ELF-1 (cell line): ENCODE data around the gene NOC2L.
A peak's percentile ranks its signal among the peaks of the same experiment; 100 is the strongest.
"Not testable (repeated sequence)": the region's sequence is repeated elsewhere in the genome, so short reads cannot be mapped to it uniquely, and the experiment has no call there.

ENCODE experiments used
- DNase-seq: peaks from one replicate; pipeline ENCODE4 v3.0.0-alpha.2; 2016; ENCODE audit warnings: low read depth, low spot score

Gene NOC2L

DNA sequence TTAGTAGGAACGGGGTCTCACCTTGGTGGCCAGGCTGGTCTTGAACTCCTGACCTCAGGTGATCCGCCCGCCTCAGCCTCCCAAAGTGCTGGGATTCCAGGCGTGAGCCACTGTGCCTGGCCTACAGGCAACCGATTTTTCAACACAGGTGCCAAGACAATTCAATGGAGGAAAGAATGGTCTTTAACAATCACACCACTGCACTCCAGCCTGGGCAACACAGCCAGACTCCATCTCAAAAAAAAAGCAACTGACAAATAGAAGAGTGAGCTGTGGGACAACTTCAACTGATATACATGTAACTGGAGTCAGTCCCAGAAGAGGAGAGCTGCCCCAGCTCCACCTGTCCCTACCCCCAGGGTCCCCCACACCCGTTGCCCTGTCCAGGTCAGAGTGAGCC, 35.5 kb upstream of the NOC2L start:
- not testable (repeated sequence) for DNase-seq

DNA sequence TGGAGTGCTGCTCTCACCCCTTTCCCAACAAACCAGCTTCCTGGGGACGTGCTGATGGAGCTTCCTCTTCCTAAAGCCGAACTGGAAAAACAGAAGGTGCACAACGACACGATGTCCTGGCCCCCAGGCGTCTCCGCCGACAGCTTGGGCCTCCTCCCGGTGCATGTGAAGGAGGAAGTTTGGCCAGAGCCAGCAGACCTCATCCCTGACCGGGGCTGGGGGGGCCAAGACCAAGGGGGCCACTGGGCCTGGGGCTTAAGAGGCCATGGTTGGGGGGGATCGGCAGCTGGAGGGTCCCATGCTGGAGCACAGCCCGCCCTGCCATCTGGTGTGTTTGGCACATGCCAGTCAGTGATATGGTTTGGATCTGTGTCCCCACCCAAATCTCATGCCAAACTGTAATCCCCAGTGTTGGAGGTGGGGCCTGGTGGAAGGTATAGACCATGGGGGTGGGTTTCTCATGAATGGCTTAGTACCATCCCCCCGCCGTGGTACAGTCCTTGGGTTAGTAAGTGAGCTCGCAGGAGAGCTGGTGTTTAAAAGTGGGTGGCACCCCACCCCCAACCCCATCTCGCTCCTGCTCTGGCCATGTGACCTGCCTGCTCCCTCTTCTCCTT, 34.4 kb upstream of the NOC2L start:
- no peak for DNase-seq

DNA sequence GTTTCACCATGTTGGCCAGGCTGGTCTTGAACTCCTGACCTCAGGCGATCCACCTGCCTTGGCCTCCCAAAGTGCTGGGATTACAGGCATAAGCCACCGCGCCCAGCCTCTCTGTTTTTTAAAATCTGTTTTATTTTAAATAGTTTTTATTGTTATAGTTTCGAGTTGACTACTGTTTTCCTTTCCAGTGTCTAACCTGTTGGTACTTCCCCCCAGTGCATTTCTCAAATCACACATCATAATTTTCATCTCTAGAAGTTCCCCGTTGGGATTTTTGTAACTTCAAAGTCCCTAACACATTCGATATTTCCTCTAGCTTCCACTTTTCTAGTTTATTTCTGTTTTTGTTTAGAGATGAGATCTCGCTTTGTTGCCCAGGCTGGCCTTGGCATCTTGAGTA, 33.3 kb upstream of the NOC2L start:
- no peak for DNase-seq

DNA sequence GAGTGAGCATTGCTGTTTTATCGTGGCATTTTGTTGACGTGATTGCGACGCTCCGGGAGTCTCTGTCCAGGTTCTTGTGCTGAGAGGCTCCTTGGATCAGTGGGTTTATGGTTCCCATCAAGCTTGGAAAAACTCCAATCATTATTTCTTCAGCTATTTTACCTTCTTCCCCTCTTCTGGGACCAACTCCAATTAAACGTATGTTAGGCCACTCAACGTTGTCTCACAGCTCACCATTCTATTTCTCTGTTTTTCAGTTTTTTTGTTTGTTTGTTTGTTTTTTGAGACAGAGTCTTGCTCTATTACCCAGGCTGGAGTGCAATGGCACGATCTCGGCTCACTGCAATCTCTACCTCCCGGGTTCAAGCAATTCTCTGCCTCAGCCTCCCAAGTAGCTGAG, 32.8 kb upstream of the NOC2L start:
- DNase-seq, result no peak

DNA sequence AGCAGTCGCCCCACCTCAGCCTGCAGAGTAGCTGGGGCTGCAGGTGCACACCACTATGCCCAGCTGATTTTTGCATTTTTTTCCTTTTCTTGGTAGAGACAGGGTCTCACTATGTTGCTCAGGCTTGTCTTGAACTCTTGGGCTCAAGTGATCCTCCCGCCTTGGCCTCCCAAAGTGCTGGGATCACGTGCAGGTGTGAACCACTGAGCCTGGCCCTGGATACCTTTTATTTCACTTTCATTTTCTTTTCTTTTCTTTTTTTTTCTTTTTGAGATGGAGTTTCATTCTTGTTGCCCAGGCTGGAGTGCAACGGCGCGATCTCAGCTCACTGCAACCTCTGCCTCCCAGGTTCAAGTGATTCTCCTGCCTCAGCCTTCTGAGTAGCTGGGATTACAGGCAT, 32.2 kb upstream of the NOC2L start:
- DNase-seq, result not testable (repeated sequence)

DNA sequence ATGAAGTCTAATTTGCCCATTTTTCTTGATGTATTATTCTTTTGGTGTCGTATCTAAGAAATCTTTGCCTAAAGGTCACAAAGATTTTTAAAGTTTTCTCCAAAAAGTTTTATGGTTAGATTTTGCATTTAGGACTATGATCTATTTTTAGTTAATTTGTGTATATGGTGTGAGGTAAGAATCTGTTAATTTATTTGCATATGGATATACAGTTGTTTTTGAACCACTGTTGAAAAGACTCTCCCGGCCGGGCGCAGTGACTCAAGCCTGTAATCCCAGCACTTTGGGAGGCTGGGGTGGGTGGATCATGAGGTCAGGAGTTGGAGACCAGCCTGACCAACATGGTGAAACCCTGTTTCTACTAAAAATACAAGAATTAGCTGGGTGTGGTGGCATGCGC, 29.0 kb upstream of the NOC2L start:
- DNase-seq, result not testable (repeated sequence)

DNA sequence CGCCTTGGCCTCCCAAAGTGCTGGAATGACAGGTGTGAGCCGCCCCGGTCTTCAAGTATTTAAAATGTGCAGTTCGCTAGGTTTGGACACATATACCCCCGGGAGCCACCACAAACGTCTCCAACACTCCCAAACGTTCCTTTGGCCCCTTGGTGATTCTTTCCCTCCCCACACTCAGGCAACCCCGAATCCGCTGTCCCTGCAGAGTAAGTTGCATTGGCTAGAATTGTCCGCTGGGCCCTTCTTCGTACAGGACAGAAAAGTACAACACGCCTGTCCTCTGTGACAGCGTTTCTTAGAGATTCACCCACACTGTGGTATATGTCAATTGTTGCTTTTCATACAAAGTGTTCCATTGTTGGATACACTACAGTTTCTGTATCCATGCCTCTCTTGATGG, 26.1 kb upstream of the NOC2L start:
- DNase-seq, result no peak

DNA sequence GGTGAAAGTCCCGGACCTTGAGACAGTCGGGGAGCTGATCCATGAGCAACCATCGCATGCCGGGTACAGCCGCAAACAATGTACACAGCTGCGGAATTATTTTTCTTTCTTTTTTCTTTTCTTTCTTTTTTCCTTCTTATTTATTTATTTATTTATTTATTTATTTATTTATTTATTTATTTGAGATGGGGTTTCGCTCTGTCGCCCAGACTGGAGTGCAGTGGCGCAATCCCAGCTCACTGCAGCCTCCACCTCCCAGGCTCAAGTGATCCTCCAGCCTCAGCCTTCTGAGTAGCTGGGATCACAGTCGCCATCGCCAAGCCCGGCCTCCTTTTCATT, 25.4 kb upstream of the NOC2L start:
- no peak for DNase-seq

DNA sequence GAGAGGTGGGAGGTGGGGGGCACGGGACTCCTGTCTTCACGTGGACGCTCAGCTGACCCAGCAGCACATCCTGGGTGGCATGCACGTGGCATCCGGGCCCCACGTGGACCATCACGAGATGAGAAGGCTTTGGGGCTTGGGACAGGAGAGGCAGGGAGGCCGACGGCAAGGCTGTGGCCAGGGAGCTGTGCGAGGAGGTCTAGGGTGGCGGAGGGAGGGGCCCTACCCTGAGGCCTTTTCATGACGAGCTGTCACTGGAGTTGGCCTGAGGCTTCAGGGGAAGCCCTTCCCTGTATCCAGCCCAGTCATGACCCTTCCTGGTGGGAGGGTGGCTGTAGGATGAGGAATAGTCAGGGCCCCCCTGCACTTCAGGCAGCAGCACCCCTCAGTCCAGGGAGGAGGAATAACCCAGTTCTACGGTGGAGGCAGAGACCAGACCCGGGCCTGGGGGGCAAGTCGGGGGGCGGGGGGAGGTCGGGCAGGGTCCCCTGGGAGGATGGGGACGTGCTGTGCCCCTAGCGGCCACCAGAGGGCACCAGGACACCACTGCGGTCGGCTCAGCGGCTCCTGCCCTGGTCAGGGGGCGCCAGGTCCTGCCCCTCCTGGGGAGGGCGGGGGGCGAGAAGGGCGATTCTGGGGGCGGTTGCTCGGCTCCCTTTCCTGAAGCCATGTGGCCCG, 24.9 kb upstream of the NOC2L start:
- DNase-seq, result no peak

DNA sequence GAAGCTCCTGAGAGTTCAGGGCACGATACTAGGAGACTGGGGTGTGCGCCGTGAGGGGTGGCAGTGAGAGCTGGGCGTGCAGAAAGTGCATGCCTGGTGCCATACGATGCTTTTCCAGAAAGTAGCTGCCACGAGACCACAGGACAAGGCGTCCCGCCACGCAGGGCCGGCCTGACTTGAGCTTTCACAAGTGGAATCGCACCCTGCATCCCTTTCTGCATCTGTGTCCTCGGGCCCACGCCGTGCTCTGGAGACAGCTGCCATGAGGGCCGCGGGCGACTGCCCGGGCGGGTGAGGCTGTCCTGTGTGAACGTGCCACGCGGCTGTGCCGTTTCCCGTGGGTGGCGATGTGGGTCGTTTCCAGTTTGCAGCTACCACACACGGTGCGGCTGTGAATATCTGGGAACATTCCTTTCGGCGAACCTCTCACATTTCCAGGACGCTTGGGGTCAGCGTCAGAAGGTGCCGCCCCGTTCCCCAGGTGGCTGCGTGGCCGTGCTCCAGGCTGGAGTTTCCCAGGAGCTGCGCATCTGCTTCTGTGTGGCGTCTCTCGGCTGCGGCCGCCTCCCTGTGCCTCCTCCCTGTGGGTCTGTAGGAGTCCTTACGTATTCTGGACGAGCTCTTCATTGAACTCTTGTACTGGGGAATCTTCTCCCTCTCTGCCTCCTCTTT, 23.8 kb upstream of the NOC2L start:
- no peak for DNase-seq

DNA sequence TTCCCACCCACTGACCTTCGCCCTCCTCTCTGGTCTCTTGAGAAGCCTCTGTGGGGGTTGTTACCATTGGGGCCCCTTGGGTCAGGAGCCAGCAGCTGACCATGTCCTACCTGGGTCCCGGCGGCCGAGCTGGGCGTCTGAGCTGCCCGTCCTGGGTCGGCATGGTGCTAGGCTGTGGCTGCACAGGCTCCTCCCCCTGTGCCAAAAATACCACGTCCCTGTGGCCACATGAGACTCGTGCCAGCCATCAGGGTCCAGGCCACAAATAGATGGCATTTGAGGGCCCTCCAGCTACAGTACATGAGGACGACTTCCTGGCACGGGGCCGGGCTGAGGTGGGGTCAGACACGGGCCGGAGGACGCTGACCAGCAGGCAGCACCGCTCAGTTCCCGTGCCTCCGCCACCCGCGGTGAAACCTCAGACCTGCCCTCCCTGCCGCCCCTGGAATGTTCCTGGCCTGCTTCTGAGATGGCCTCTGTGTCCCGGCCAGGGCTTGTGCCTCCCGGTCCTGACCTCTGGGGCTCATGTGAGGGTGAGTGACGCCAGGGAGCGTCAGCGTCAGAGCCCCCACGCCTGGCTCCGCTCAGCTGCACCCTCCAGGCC, 23.0 kb upstream of the NOC2L start, which contains the start of gene PERM1:
Gene PERM1, minus strand, starts transcription at position 139 of the 604 bp plus-strand sequence. CDS start 1,064 bp downstream, outside the sequence.
- no peak for DNase-seq

DNA sequence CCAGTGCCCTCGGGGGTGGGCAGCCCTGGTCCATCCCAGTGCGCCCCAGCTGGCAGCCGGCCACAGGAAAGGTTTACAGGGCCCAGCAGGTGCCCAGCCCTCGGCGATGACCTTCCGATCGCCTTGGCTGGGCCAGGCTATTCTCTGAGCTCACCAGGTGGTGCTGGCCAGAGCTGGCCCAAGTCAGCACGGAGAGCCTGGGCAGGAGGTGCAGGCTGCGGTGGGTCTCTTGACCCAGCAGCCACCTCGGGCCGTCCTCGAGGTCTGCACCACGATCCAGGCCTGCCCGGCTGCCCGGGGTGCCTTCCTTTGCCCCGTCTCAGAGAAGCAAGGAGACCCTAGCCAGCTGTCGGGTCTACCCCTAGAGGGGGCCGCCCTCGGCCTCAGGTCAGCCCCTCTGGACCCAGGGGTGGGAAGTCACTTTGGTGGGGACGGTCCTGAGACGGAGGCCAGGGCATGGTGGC, 22.5 kb upstream of the NOC2L start:
- DNase-seq, result no peak

DNA sequence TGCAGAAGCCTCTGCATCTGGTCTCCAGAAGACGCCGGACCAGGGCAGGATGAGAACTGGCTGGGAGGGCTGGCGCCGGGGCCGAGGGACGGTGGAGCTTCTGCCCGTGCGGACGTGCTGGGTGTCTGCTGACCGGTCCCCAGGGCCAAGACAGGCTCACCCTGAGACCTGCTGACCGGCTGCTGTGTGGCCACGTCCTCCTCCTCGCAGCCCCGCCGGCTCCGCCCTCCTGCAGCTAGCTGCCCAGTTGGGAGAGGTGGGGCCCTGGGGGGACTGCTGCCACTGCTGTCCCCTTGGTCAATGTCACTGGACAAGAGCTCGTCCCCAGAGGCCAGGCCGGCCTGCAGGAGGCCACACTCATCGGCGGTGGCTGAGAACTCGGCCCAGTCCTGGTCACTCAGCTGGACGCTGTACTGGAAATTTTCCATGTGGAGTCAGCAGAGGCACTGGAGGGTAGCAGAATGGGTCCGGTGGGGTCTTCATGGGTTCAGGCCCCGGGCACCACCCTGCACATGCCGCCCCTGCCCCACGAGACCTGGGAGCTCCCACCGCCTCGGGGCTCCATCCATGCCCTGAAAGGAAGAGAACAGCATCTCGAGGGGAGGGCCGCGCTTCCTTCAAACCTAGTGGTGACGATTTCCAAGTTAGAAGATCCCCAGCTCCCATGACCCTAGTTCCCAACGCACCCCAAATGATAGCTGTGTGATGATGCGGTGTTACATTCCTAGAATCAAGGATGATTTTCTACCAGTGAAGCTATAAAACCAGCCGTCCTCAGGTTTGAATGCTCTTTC, 21.7 kb upstream of the NOC2L start:
- no peak for DNase-seq

DNA sequence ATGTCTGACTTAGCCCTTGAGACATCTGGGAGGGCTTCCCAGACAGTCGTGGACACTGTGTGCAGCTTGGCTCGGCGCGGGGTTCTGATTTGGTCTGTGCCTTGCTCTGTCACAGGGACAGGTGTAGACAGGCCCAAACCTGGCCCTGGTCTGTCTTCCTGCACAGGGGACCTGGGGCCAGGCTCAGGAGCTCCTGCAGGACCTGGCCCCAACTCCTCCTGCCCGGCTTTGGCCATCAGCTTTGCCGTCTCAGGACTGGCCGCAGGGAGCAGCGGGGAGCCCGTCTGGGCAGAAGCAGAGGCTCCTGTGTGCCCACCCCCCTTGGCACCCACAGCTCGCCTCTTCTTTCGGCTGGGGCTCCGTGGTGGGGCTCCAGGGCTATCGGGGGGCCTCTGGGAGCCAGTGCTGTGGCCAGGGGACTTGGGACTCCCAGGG, 21.1 kb upstream of the NOC2L start:
- no peak for DNase-seq

DNA sequence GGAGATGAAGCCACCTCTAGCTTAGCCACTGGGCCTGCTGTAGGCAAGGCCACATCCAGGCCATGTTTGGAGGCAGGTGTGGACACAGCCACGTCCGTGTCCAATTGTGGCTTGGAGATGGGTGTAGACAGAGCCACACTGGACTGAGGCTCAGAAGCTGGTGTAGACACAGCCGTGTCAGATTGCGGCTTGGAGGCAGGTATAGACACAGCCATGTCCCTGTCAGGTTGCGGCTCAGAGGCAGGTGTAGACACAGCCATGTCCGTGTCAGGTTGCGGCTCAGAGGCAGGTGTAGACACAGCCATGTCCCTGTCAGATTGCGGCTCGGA, 20.7 kb upstream of the NOC2L start:
- no peak for DNase-seq

DNA sequence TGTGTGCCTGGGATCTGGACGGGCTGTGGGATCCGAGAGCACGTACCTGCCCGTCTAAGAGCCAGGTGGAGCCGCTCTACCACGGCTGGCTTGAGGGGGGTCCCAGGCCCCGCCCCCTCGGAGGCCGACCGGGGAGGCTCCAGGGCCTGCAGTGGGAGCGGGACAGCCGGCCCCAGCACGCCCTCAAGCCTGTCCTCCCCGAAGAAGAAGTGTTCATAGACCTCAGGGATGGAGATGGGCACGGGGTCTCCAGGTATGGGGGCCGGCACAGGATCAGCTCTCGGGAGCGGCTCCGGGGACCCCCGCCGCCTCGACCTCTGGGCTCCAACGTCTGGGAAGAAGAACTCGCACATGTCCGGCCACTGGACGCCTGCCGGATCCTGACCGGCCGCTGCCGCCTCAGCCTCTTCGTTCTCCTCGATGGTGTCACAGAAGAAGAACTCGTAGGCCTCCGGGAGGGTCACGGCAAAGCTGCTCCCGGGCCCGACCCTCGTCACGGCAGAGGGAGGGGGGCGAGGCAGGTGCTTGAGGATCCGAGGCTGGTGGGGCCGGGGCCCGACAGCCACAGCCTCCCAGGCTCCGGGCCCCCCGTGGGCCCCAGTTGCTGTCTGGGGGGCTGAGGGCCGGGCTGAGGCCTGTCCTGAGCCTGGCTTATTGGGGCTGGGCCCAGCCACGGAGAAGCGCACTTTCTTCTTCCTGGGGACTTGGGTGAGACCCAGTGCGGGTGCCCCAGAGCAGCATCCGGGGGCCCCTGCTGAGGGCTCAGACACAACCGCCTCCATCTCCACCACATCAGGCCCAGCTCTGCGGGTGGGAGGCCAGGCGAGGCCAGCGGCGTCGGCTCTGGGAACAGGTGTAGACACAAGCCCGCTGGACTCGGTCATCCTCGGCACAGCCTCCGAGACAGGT, 20.0 kb upstream of the NOC2L start:
- no peak for DNase-seq

DNA sequence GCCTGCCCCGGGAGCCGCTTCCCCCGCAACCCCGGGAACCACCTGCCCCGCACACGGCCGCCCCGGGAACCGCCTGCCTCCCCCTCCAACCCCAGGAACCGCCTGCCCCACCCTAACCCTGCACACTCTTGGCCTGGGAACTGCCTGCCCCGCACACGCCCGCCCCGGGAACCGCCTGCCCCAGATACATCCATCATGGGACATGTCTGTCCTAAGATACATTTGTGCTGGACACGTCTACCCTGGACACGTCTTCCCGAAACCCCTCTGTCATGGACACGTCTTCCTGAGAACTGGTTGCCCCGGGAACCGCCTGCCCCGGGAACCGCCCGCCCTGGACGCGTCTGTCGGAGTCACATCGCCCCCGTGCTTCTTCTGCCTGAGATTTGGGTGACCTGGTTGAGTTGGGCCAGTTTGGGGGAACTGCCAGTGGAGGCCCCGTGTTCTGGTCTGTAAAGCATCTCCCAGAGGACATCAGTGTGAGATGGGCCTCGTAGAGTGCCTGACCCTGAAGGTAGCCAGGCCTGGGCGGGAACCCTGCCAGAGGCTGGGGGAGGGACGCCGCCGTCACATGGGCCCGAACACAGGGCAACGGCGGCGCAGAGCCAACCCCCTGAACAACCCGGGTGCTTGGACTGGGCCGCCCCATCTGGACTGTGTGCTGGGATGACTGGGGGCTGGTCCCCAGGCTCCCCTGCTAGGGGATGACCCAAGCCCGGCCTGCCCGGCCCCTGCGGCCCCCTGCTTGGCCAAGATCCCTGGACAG, 19.2 kb upstream of the NOC2L start:
- no peak for DNase-seq

DNA sequence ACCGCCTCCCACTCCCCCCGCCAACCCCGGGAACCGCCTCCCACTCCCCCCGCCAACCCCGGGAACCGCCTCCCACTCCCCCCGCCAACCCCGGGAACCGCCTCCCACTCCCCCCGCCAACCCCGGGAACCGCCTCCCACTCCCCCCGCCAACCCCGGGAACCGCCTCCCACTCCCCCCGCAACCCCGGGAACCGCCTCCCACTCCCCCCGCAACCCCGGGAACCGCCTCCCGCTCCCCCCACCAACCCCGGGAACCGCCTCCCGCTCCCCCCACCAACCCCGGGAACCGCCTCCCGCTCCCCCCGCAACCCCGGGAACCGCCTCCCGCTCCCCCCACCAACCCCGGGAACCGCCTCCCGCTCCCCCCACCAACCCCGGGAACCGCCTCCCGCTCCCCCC, 17.7 kb upstream of the NOC2L start:
- DNase-seq, result not testable (repeated sequence)

DNA sequence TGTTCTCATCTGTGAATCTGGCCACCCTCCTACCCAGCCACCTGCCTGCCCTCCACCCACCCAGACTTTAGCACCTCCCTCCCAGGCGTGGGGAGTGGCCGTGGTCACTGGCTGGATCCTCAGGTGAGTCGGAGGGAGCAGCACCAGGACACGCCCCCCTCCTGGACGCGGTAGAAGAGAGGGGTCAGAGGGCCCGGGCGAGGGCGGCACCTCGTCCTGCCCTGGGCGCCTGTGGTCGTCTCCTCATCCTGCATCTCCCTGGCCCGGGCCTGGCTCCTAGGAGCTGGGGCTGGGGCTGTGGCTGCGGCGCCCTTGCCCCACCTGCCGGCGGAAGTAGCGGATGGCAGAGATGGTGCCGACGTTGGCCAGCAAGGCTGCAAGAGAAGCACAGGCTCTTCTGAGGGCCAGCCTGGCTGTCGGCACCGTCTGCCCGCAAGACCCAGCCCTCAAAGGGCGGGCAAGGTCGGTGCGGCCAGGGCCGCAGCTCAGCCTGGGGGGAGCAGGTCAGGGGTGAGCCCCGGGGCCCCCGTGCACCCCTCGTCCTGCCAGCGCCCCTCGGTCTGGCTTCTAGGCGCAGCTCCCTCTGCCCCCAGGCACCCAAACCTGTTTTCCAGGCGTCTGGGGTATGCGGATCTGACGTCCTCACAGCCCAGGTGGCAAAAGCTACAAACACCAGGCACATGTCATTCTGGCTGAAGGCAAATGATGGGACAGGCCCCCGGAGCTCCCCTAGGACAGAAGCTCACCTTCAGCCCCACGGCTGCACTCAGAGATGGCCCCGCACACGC, 17.0 kb upstream of the NOC2L start:
- peak; percentile 92 for DNase-seq
